Activated T-cell treated with anti-CD3 and anti-CD28 coated beads for 4 hours (primary cell): ENCODE results near the gene BCAR1.
"Not testable (repeated sequence)": the region's sequence is repeated elsewhere in the genome, so short reads cannot be mapped to it uniquely, and the experiment has no call there.

Experiments used
- DNase-seq: peaks from one replicate; pipeline ENCODE4 v3.0.0-alpha.2; 2020

Gene BCAR1

DNA sequence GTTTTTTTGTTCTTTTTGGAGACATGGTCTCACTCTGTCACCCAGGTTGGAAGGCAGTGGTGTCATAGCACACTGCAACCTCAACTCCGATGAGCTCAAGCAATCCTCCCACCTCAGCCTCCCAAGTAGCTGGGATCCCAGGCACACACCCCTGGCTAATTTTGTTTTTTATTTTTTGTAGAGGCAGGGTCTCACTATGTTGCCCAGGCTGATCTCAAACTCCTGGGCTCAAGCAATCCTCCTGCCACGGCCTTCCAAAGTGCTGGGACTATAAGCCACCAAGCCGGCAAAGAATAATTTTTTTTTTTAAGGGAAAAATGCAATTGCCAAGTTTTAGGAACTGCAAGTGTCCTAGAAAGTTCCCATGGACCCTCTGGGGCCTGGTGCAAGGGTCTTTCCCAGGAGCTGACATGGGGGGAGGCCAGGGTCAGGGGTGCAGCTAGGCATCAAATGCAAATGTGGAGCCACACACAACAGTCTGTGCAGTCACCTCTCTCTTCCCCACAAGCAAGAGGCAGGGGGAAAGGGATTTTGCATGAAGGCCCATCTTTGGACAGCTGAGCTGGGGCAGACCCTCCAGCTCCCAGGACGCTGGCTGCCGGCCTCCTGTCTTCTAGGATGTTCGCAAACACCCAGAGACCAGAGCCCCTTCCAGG, 20.1 kb upstream of the BCAR1 start:
- DNase-seq = no peak

DNA sequence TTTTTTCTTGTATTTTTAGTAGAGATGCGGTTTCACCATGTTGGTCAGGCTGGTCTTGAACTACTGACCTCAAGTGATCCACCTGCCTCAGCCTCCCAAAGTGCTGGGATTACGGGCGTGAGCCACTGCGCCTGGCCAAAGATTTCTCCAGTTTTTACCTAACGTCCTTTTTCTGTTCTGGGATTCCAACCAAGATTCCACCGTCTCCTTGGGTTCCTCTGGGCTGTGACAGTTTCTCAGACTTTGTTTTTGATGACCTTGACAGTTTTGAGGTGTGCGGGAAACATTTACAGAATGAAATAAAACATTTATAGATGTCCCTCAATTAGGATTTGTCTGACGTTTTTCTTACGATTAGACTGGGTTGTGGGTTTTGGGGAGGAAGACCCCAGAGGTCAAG, 17.9 kb upstream of the BCAR1 start:
- DNase-seq = not testable (repeated sequence)

DNA sequence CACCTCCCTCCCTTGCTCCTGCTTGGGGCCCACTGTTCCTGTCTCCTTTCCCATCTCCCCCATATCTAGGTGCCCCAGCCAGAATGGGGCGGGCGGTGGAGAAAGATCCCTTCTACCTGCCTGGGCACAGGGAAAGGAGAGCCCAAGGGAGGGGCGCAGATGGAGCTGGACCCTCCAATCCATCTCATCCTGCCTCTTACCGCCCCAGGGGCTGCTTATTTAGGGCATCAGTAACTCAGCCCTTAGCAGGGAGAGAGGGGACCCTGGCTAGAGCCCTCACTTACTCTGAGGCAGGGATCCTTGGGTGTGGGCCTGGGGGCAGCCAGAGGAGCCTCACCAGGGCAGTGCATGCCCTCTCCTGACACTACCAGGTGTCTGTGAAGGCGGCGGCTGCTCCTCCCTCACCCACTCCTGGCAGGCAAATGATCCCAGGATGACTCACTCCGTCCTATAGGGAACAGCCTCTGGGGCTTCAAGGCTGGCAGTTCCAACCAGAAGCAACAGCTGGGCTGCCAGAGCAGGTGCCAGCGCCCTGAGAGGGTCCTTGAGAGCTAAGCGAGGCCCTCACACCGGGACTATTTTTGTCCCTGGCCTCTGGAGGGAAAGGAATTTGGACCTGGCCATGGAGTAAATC, 16.3 kb upstream of the BCAR1 start:
- no peak for DNase-seq

GRCh38 chr16:75266738-75267630, 15.6 kb upstream of the BCAR1 start:
- DNase-seq = no peak

DNA sequence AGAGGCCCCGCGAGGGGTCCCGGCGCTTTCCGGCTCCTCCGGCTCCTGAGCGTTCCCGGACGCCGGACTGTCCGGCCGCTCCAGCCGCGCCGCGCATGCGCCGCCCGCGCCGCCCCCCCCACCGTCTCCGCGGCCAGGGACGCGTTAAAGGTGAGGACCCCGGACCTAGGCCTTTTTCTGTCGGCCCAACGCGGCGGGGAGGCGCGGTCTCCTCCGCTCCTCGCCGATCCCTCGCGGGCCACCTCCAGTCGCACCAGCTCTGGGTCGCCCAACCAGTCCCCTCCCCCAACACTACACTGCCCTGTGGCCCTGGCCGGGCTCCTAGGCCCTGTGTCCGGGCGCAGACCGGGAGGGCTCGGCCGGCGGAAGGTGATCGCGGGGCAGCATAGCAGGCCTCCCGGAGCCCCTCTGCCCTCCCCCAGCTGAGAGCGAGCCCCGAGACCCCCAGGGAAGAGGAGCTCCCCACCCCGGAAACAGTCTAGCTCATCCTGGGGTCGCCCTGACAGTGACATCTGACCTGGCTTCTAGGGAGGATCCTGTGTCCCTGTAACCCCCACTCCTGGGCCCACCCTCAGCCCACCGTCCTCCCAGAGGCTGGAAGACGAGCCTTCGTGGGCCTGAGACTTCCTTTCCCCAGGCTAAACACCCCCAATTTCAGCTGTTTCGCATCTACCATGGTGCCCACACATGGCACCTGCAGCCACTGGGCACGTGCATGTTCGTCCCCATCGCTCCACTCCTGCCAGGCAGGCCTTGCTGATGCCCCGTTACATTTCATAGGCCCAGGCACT, 14.7 kb upstream of the BCAR1 start:
- no peak for DNase-seq

- DNase-seq = no peak
Measured at GRCh38 chr16:75264999-75265910, 13.8 kb upstream of the BCAR1 start.

GRCh38 chr16:75264457-75264998, 13.1 kb upstream of the BCAR1 start:
- DNase-seq = no peak

- DNase-seq = no peak
Measured at GRCh38 chr16:75263963-75264445, 12.6 kb upstream of the BCAR1 start.

DNA sequence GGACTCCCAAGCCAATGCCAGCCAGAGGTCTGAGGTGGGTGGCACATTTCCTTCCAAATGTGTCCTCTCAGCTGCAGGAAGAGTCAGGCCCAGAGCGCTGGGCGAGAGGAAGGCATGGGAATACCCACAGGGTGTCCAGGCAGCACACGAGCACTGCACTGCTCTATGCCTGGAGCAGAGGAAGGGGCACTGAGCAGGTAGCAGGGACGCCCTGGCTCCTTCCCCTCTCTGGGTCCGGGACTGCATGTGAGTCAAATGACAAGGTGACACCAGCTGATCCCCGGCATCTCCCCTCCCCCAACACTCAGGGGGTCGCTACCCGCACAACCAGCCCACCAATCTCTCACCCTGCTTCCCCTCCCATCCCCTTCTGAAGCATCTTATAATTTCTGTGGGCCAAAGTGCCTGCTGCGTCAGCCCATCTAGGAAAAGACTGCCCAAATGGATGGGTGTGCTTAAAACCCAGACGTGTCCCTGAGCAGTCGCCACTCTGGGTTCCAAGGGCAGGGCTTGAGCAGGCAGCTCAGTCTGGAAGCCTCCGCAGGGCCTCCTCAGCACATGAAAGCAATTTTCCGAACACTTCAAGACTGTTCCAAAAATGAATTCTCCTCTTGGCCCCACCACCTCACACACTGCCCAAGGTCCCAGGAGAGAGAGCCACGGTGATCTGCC, 12.0 kb upstream of the BCAR1 start:
- no peak for DNase-seq

- DNase-seq = no peak
Measured at GRCh38 chr16:75262800-75263127, 11.3 kb upstream of the BCAR1 start.

GRCh38 chr16:75262104-75262799, 10.8 kb upstream of the BCAR1 start:
- no peak for DNase-seq

- DNase-seq = no peak
Measured at GRCh38 chr16:75261590-75262078, 10.2 kb upstream of the BCAR1 start.

GRCh38 chr16:75260851-75261589, 9.6 kb upstream of the BCAR1 start:
- no peak for DNase-seq

GRCh38 chr16:75258807-75259141, 7.3 kb upstream of the BCAR1 start:
- DNase-seq = no peak

GRCh38 chr16:75257886-75258806, 6.7 kb upstream of the BCAR1 start:
- no peak for DNase-seq

GRCh38 chr16:75256696-75257343, 5.4 kb upstream of the BCAR1 start:
- DNase-seq = no peak

DNA sequence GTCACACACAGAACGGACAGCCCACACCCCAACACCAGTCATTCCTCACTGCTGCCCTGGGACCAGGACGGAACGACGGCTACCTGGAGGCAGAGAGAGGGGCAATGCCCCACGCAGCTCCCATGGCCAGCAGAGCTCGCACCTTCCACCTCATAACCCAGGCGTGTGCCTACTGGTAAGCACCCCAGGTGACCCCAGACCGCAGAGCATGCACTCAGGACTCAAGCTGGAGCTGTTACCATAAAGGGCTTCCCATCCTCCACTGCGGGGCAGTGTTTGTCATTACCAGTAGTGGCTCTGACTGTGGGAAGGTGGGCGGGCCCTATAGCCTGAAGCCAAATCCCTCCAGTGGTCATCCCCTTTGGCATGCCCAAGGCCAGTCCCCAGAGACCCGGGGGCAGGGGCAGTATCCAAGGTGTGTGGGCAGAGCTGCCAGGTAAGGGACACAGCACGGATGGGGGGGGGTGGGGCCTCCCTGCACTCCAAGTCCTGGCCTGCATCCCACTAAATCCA, 4.7 kb upstream of the BCAR1 start:
- no peak for DNase-seq
